ENCODE data around the gene KANTR. TPM values are rescaled to one million over a fixed set of nuclear protein-coding genes. Genes with fewer than 3 reads are reported as not detected.

Gene KANTR
- total RNA-seq, 1 experiment from 2014 or later = 7.5 TPM

GRCh38 chrX:53095796-53096195 is 1.9 kb downstream of the KANTR start:
- no peaks in the 10 kb centered on the region for H3K9me3 ChIP-seq (ENCODE audit: control insufficient read depth in 1 of 2, insufficient read depth in 1 of 2, low read depth in 1 of 2, low read length in 2 of 2)
- no TSS peak for BruUV-seq (replicated peaks)
- no peak overlapping the region for H2AFZ ChIP-seq (ENCODE audit: low read depth, low read length, poor library complexity, severe bottlenecking)
- no peaks in the 10 kb centered on the region for H4K20me1 ChIP-seq (ENCODE audit: insufficient read depth)
- TF ChIP-seq YY1 (IDR thresholded peaks at IDR 0.05; ENCODE audit: extremely low read depth, insufficient replicate concordance, low read depth, low read length) (no peak), SRF (IDR thresholded peaks at IDR 0.05; ENCODE audit: low read depth) (no peak), EZH2 (IDR thresholded peaks at IDR 0.05) (no peak), EZH2phosphoT487 (IDR thresholded peaks at IDR 0.05; ENCODE audit: borderline replicate concordance) (no peak), SIN3A (IDR thresholded peaks at IDR 0.05; ENCODE audit: low read depth) (no peak), MAX (IDR thresholded peaks at IDR 0.05) (no peak), POLR2AphosphoS5 (IDR thresholded peaks at IDR 0.05; ENCODE audit: low read depth, low read length) (no peak), REST (IDR thresholded peaks at IDR 0.05; ENCODE audit: low read depth) (no peak), FOSL1 (IDR thresholded peaks at IDR 0.05; ENCODE audit: low read depth) (no peak), ATF3 (IDR thresholded peaks at IDR 0.05) (no peak), ZFX (IDR thresholded peaks at IDR 0.05) (no peak)
- TF ChIP-seq, protein P1, sequence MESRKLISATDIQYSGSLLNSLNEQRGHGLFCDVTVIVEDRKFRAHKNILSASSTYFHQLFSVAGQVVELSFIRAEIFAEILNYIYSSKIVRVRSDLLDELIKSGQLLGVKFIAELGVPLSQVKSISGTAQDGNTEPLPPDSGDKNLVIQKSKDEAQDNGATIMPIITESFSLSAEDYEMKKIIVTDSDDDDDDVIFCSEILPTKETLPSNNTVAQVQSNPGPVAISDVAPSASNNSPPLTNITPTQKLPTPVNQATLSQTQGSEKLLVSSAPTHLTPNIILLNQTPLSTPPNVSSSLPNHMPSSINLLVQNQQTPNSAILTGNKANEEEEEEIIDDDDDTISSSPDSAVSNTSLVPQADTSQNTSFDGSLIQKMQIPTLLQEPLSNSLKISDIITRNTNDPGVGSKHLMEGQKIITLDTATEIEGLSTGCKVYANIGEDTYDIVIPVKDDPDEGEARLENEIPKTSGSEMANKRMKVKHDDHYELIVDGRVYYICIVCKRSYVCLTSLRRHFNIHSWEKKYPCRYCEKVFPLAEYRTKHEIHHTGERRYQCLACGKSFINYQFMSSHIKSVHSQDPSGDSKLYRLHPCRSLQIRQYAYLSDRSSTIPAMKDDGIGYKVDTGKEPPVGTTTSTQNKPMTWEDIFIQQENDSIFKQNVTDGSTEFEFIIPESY (IDR thresholded peaks at IDR 0.05; ENCODE audit: extremely low read depth, insufficient replicate concordance, low read length) = no peak
- H3K27ac ChIP-seq (ENCODE audit: low read depth, low read length) = no peak overlapping the region
- no peaks in the 10 kb centered on the region for H3K9me2 ChIP-seq (ENCODE audit: insufficient read depth)
- no peaks in the 10 kb centered on the region for H3K36me3 ChIP-seq (ENCODE audit: control insufficient read depth in 1 of 2, insufficient read depth in 2 of 2, low read length in 2 of 2)
- H3K4me3 ChIP-seq (replicated peaks in 1 of 2; ENCODE audit: low read depth in 1 of 2, low read length in 2 of 2) = no peak overlapping the region
- POLR2A ChIA-PET = interaction anchor here (2.0 kb wide), 1 partner anchor 14 kb away, joined by 8 read pairs; the partner anchor contains the start of gene TSPYL2
- peaks cover 3 to 21% of the 10 kb centered on the region in 2 experiments; a peak in 3 of 4 replicates for H3K4me1 ChIP-seq (ENCODE audit: control insufficient read depth in 1 of 2, insufficient read depth in 2 of 2, low read length in 2 of 2)
- no peaks in the 10 kb centered on the region for H3K27me3 ChIP-seq (ENCODE audit: insufficient read depth, low read length)
- no peak overlapping the region for H3K9ac ChIP-seq (ENCODE audit: low read length)
- CTCF ChIA-PET = no interaction called here
- DNase-seq (ENCODE audit: low read depth, low spot score) (no peak), ATAC-seq (no peak)
- peaks cover 6% of the 10 kb centered on the region; the same call in 1 of the 2 replicates for H3K79me2 ChIP-seq (ENCODE audit: insufficient read depth, low read length)
- H3K4me2 ChIP-seq (ENCODE audit: low read length) = no peak overlapping the region
- RAD21 ChIA-PET (ENCODE audit: low non-redundant PET in 1 of 2, low total read pairs in 2 of 2, uncharacterized antibody in 2 of 2, unreplicated experiment in 2 of 2) = no interaction called here
- intact Hi-C loops (cut with micrococcal nuclease) = no loop called here
